GM23338 (cell line): Measurements from ENCODE around the gene TMBIM1.

Source experiments
- EZH2 ChIP-seq: fragments of 200-600 bp; sonication (generic); IDR thresholded peaks from one replicate; pipeline ENCODE4 v1.8.0; 2017; ENCODE audit warnings: antibody characterized with exemption, mild to moderate bottlenecking, low read depth; ENCODE audit not compliant: unreplicated experiment
- EZH2phosphoT487 ChIP-seq: fragments of 200-600 bp; sonication (generic); IDR thresholded peaks from one replicate; pipeline ENCODE4 v1.8.1; 2018; ENCODE audit warnings: antibody characterized with exemption; ENCODE audit not compliant: unreplicated experiment

- no peak for TF ChIP-seq EZH2
- no peak for TF ChIP-seq EZH2phosphoT487
These were observed 16.8 kb downstream of the TMBIM1 start for GRCh38 chr2:218275371-218276072.
